ENCODE results near the gene DENND1B.

GRCh38 chr1:197649188-197649587 is 126.1 kb downstream of the DENND1B start:
- TF ChIP-seq, protein P1, sequence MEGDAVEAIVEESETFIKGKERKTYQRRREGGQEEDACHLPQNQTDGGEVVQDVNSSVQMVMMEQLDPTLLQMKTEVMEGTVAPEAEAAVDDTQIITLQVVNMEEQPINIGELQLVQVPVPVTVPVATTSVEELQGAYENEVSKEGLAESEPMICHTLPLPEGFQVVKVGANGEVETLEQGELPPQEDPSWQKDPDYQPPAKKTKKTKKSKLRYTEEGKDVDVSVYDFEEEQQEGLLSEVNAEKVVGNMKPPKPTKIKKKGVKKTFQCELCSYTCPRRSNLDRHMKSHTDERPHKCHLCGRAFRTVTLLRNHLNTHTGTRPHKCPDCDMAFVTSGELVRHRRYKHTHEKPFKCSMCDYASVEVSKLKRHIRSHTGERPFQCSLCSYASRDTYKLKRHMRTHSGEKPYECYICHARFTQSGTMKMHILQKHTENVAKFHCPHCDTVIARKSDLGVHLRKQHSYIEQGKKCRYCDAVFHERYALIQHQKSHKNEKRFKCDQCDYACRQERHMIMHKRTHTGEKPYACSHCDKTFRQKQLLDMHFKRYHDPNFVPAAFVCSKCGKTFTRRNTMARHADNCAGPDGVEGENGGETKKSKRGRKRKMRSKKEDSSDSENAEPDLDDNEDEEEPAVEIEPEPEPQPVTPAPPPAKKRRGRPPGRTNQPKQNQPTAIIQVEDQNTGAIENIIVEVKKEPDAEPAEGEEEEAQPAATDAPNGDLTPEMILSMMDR (IDR thresholded peaks at IDR 0.05) = no peak
- TF ChIP-seq POLR2A (IDR thresholded peaks at IDR 0.05) = no peak
